ENCODE results near the gene PDCD1.
"Not testable (repeated sequence)": the region's sequence is repeated elsewhere in the genome, so short reads cannot be mapped to it uniquely, and the experiment has no call there.

PDCD1 gene

DNA sequence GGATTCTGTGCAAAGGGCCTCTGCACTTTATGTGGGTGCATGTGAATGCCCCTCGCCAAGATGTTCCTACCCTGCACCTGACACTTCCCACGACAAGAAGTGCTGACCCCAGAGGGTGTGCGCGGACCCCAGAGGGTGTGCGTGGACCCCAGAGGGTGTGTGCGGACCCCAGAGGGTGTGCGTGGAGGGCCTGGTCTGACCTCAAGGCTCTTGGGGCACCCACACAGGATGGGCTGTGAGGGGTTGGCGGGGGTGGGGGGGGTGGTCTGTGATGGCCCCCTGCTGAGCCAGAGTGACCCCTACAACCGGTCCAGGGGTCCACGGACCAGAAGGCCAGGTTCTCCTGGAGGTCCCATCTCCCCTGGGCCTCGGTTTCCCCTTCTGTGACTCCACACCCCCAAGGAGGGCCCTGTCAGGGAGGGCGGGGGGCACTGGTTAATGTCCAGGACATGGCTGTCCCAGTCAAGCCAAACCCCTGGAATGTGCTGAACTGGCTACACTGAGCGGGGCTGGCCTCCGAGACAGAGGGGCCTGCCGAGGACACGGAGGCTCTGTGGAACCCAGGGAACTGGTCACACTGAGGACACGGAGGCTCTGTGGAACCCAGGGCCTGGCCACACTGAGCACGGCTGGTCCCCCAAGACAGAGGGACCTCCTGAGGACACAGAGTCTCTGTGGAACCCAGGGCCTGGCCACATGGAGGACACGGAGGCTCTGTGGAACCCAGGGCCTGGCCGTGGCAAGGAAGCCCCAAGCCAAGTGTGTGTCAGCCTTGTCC is 46.6 kb downstream of the PDCD1 start:
- H3K27ac Mint-ChIP-seq: no peak overlapping the region
- no peaks in the 10 kb centered on the region for H3K36me3 Mint-ChIP-seq
- H3K4me1 Mint-ChIP-seq: no peaks in the 10 kb centered on the region
- H3K4me3 Mint-ChIP-seq: no peak overlapping the region
- H3K9me3 Mint-ChIP-seq: no peaks in the 10 kb centered on the region
- H3K27me3 Mint-ChIP-seq: peaks cover 2% of the 10 kb centered on the region

- H3K36me3 Mint-ChIP-seq: no peaks in the 10 kb centered on the region
- H3K4me1 Mint-ChIP-seq: no peaks in the 10 kb centered on the region
- no peaks in the 10 kb centered on the region for H3K9me3 Mint-ChIP-seq
- peaks cover 2% of the 10 kb centered on the region for H3K27me3 Mint-ChIP-seq
- H3K27ac Mint-ChIP-seq: no peak overlapping the region
- no peak overlapping the region for H3K4me3 Mint-ChIP-seq
Measured at GRCh38 chr2:241811201-241811951, 47.3 kb downstream of the PDCD1 start.

DNA sequence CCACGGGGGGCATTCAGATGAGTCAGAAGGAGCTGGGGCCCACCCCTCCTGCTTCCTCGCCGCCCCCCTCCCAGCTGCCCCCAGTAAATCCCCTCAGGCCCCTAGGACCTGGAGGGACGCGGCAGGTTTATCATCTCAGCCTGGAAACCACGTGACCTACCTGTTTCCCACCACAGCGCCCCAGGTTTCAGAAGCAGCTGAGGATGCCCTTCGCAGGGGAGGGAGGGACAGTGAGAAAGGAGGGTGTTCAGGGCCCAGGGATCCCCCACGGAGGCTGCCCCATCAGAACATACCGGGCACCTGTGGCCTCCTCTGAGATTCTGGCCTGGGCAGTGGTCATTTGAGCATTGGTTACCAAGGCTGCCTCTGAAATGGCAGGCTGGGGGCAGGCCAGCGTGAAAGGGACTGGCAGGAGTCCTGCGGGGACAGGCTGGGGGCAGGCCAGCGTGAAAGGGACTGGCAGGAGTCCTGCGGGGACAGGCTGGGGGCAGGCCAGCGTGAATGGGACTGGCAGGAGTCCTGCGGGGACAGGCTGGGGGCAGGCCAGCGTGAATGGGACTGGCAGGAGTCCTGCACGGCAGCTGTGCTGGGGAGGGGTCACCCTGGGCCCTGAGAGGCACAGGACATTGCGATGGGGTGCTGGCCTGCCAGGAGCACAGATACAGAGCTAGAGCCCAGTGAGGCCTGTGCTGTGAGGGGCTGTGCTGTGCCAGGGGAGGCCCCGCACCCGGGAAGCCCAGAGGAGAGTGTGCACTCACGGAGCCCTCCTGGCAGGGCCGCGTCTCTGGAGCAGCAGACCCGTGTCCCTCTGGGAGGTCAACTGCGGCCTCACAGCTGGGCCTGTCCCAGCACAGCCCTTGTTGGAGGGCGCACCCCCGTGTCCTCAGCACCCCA is 48.1 kb downstream of the PDCD1 start:
- Mint-ChIP-seq H3K36me3 (no peaks in the 10 kb centered on the region), H3K4me1 (no peaks in the 10 kb centered on the region), H3K4me3 (no peak overlapping the region), H3K27me3 (peaks cover 2% of the 10 kb centered on the region), H3K27ac (no peak overlapping the region), H3K9me3 (no peaks in the 10 kb centered on the region)

DNA sequence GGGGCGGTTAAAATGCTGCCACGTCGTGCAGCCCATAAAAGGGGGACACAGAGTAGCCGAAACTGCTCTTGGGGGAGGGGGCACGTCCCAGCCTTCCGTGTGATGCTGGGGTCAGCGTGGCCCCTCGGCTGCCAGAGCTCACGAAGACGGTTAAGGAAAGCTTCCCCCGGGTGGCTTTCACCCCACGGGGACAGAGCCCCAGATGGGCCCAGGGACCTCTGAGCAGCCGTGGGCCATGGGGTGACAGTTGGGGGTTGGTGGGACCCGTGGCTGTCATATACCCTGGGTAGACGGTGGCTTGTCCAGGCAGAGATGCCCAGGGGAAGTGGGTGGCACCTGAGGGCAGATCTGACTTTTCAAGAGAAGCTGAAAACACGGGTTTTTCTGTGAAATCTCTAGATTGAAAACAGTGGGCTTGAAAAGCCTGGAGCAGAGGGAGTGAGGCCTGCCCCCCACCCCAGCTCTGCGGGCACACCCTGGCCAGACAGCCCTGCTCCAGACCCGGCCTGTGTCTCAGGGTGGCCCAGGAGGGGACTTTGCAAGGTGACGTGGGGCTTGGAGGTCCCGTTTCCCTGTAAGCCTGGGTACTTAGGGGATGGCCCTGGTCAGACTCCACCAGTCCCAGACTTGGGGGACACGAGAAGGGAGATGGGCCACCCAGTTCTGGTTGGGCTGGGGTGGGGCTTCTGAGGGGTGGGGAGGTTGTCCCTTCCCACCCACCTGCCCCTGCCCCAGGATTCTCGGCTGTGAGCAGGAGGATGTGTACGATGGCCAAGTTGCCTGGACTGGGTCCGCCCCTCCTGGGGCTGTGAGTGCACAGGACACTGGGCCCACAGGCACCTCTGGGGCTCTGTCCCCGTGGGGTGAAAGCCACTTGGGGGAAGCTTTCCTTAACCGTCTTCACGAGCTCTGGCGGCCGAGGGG is 49.0 kb downstream of the PDCD1 start:
- no peak overlapping the region for H3K27ac Mint-ChIP-seq
- peaks cover 2% of the 10 kb centered on the region for H3K27me3 Mint-ChIP-seq

DNA sequence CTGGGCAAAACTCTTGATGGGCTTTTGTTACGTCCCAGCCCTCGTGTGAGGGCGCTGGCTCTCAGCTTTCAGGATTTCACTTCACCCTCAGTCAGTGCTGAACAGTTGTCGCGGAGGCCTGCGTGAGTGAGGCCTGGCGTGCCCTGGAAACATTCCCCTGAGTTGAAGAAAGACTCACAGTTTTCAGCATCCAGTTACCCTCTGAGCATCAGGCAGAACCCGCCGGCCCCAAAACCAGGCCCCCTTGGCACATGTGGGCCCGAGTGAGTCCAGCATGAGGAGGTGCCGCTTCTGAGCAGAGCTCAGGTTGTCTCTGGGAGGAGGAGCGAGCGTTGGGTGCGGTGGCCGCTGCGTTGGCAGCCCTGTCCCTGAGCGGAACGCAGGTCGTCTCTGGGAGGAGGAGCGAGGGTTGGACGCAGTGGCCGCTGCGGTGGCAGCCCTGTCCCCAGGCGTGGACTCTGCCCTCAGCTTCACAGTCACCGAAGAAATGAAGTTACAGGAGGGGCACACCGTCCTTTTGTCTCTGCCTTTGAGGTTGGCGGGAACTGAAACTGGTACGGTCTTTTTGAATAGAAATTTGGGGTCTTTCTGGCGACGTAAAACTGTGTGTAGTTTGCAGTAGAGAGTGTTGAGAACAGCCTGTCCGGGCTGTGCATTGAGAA is 49.8 kb downstream of the PDCD1 start, which contains the start of gene NEU4:
Gene NEU4, plus strand, starts transcription at position 473 of the 662 bp plus-strand sequence. CDS start 5,292 bp downstream, outside the sequence.
- H3K36me3 Mint-ChIP-seq: no peaks in the 10 kb centered on the region
- peak within 1 kb of the TSS; percentile 23 for H3K27ac Mint-ChIP-seq
- H3K4me3 Mint-ChIP-seq: no peak within 1 kb of the TSS
- peaks cover 2% of the 10 kb centered on the region for H3K27me3 Mint-ChIP-seq
- H3K4me1 Mint-ChIP-seq: no peaks in the 10 kb centered on the region
- H3K9me3 Mint-ChIP-seq: no peaks in the 10 kb centered on the region

More for the DNA sequence above, 49.0 kb downstream of the PDCD1 start:
- no peaks in the 10 kb centered on the region for H3K36me3 Mint-ChIP-seq
- H3K9me3 Mint-ChIP-seq: no peaks in the 10 kb centered on the region
- no peak overlapping the region for H3K4me3 Mint-ChIP-seq
- no peaks in the 10 kb centered on the region for H3K4me1 Mint-ChIP-seq

DNA sequence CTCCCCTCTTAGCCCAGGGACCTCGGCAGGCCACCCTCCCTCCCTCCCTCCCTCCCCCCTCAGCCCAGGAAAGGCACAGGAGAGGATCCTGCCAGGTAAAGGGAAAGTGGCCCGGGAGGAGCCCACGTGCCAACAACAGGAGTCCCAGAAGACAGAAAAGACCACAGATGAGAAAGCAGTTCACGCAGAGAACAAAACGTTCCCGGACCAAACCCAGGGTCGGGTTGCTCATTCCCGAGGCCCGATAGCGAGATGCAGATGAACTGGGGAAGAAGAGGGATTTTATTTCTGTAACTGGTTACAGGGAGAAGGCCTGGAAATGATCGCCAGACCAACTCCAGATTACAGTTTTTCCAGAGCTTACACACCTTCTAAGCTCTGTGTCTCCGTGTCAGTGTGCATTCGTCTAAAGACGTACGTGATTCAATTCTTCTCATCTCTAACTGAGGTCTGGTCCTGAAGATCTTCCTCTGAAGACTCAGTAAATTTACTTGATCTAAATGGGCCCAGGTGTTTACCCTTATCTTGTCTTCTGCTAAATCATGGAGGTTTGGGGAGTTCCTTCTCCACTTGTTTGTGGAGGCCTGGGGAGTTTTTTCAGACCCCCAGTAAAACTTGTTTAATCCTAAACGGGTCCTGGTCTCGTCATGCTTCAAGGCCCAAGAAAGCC is 50.5 kb downstream of the PDCD1 start:
- Mint-ChIP-seq H3K27me3 (peaks cover 3% of the 10 kb centered on the region), H3K9me3 (no peaks in the 10 kb centered on the region), H3K4me1 (no peaks in the 10 kb centered on the region), H3K4me3 (no peak overlapping the region), H3K36me3 (no peaks in the 10 kb centered on the region), H3K27ac (peak overlapping the region; percentile 23)

DNA sequence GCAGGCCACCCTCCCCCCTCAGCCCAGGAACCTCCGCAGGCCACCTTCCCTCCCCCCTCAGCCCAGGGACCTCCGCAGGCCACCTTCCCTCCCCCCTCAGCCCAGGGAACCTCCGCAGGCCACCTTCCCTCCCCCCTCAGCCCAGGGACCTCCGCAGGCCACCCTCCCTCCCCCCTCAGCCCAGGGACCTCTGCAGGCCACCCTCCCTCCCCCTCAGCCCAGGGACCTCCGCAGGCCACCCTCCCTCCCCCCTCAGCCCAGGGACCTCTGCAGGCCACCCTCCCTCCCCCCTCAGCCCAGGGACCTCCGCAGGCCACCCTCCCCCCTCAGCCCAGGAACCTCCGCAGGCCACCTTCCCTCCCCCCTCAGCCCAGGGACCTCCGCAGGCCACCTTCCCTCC is 52.5 kb downstream of the PDCD1 start:
- not testable (repeated sequence) for H3K4me1 Mint-ChIP-seq, H3K36me3 Mint-ChIP-seq, H3K9me3 Mint-ChIP-seq, H3K4me3 Mint-ChIP-seq, H3K27me3 Mint-ChIP-seq, H3K27ac Mint-ChIP-seq

GRCh38 chr2:241804326-241805229 is 54.1 kb downstream of the PDCD1 start:
- Mint-ChIP-seq H3K9me3 (no peaks in the 10 kb centered on the region), H3K4me3 (peak overlapping the region; percentile 51), H3K27ac (no peak overlapping the region), H3K36me3 (no peaks in the 10 kb centered on the region), H3K27me3 (peaks cover 3% of the 10 kb centered on the region), H3K4me1 (no peaks in the 10 kb centered on the region)

- H3K36me3 Mint-ChIP-seq: no peaks in the 10 kb centered on the region
- no peak overlapping the region for H3K27ac Mint-ChIP-seq
- H3K27me3 Mint-ChIP-seq: peaks cover 3% of the 10 kb centered on the region
- peak overlapping the region; percentile 73 for H3K4me3 Mint-ChIP-seq
- H3K9me3 Mint-ChIP-seq: no peaks in the 10 kb centered on the region
- no peaks in the 10 kb centered on the region for H3K4me1 Mint-ChIP-seq
Measured at GRCh38 chr2:241803387-241804325, 55.0 kb downstream of the PDCD1 start.

DNA sequence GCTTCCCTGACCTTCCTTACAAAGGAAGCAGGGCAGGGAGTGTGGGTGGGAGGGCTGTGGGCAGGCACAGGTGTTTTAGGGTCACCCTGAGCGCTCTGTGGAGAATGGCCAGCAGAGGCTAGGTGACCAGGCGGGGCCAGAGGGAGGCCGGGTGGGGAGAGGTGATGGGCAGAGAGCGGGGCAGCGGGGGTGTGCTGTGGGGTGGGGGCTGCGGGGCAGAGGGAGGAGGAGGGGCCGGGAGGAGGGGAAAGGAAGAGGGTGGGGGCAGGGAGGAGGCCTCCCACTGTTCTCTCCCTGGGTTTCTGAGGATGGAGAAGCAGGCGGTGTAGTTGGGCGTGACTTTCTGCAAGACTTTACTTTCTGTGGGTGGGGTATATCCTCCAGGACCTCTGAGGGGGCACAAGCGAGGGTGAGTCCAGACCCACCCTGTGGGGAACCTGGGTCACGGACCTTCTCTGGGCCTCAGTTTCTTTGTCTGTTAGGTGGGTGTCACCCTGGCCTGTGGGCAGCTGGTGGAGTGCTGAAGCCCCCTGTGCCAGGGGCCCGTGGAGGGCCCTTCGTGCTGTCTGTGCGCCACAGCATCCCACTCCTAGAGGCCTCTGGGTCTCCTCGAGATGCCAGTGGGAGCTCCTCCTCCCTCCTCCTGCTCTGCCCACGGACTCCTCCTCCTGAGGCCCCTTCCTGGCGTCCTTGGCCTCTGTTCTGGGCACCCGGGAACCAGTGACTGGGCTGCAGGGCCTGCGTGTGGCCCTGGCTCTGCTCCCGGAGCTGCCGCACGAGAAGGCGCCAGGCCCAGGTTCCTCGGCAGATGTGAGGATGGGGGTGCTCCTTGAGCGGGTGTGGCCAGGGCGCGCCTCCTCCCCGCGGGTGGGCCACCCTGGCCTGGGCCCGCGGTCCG is 56.0 kb downstream of the PDCD1 start:
- Mint-ChIP-seq H3K36me3 (no peaks in the 10 kb centered on the region), H3K9me3 (no peaks in the 10 kb centered on the region), H3K27ac (no peak overlapping the region), H3K4me3 (no peak overlapping the region), H3K27me3 (peaks cover 2% of the 10 kb centered on the region), H3K4me1 (no peaks in the 10 kb centered on the region)

DNA sequence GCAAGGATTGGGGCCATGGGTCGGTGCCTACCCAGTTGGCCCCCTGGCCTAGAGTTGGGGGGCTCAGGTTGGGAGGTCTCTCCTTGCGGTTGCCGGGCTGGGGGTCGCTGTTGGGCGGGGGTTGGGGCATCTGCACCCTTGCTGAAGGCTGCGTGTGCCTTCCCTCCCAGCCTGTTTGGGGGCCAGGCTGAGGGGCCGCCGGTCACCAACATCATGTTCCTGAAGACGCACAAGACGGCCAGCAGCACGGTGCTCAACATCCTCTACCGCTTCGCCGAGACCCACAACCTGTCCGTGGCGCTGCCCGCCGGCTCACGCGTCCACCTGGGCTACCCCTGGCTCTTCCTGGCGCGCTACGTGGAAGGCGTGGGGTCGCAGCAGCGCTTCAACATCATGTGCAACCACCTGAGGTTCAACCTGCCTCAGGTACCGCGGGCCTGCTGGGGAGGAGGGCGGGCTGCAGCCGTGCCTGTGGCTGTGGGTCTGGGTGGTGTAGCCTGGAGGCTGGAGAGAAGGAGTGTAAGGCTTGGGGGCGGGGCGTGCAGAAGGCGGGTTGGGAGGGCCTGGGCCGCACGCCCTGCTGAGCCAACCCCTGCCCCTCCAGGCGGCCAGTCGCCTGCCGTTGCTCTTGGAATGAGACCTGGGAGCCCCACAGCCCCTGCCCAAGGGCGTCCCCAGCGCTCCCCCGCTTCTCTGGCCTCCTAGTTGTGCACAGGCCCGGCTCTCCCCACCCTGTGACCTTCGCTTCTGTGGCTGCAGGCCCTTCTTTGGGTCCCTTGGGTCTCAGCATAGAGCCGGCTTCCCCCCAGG is 56.9 kb downstream of the PDCD1 start:
- Mint-ChIP-seq H3K36me3 (no peaks in the 10 kb centered on the region), H3K4me3 (no peak overlapping the region), H3K27me3 (peaks cover 2% of the 10 kb centered on the region), H3K4me1 (no peaks in the 10 kb centered on the region), H3K27ac (no peak overlapping the region), H3K9me3 (no peaks in the 10 kb centered on the region)

Measured in activated naive CD4-positive, alpha-beta T cell treated with anti-CD3 and anti-CD28 coated beads, Interleukin-2, amount 50 U/mL, for 24 hours (primary cell).